T-helper 1 cell treated with Interleukin-12 subunit alpha and Interleukin-12 subunit beta and Interleukin-4 antibody, amounts not matched to agents 30 μg/mL and 1 μg/mL, for 36 hours (primary cell): ENCODE measurements around the gene BOC.
A peak's percentile ranks its signal among the peaks of the same experiment; 100 is the strongest.

Source experiments
- H3K27ac Mint-ChIP-seq: one replicate; pipeline ENCODE4 v1.8.0; 2021; ENCODE audit warnings: mild to moderate bottlenecking, mixed read lengths
- H3K27me3 Mint-ChIP-seq: one replicate; pipeline ENCODE4 v1.8.0; 2021; ENCODE audit warnings: low read depth, mixed read lengths
- H3K36me3 Mint-ChIP-seq: one replicate; pipeline ENCODE4 v1.8.0; 2021; ENCODE audit warnings: low read depth, mixed read lengths
- H3K4me1 Mint-ChIP-seq: one replicate; pipeline ENCODE4 v1.8.0; 2021; ENCODE audit warnings: low read depth, mixed read lengths
- H3K4me3 Mint-ChIP-seq: one replicate; pipeline ENCODE4 v1.8.0; 2021; ENCODE audit warnings: mild to moderate bottlenecking, moderate library complexity, mixed read lengths
- H3K9me3 Mint-ChIP-seq: one replicate; pipeline ENCODE4 v1.8.0; 2021; ENCODE audit warnings: mixed read lengths

Gene BOC

DNA sequence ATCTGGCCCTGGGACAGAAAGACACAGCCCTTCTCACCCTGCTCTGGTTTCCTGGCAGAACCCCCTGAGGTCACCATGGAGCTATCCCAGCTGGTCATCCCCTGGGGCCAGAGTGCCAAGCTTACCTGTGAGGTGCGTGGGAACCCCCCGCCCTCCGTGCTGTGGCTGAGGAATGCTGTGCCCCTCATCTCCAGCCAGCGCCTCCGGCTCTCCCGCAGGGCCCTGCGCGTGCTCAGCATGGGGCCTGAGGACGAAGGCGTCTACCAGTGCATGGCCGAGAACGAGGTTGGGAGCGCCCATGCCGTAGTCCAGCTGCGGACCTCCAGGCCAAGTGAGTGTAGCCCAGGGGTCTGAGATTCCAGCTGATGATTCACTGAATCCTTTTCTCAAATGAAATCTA is 61.7 kb downstream of the BOC start:
- Mint-ChIP-seq H3K9me3 (no peaks in the 10 kb centered on the region), H3K27ac (no peak overlapping the region), H3K4me3 (no peak overlapping the region), H3K36me3 (no peaks in the 10 kb centered on the region), H3K27me3 (no peaks in the 10 kb centered on the region), H3K4me1 (peaks cover 10% of the 10 kb centered on the region)

DNA sequence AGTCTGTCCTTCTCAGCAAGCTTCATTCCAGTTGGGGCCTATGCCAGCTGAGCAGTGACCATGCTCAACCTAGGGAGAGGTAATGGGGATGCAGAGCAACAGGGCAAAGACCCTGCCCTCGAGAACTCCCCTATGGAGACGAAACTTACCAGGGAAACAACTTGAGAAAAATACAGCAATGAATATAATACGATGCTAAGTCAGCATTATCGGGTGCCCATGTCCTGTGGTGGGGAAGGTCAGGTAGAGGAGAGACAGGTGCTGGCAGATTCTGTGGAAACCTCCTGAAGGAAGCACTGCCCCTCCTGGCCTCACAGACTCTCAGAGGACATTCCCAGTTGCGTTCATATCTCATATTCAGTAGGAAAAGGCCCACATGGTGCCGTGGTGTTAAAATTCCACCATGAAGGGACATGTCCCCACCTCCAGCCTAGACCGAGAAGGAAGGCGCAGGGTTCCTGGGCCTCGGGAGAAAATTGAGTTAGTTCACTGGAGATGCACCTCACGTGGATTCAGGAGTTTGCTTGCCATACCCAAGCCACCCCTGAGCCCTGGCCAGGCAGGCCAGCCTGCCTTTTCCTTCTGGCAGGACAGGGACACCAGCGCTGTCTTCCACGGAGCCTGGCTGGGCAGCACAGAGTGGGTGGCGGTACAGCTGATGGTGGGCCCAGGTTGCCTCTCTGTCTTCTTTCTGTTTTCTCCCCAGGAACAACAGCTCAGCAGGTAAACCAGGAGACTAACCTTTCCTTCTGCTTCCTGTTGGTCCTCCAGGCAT is 62.4 kb downstream of the BOC start:
- no peak overlapping the region for H3K27ac Mint-ChIP-seq
- H3K27me3 Mint-ChIP-seq, result no peaks in the 10 kb centered on the region
- no peaks in the 10 kb centered on the region for H3K36me3 Mint-ChIP-seq
- H3K4me1 Mint-ChIP-seq, result peaks cover 10% of the 10 kb centered on the region
- H3K9me3 Mint-ChIP-seq, result no peaks in the 10 kb centered on the region
- no peak overlapping the region for H3K4me3 Mint-ChIP-seq

DNA sequence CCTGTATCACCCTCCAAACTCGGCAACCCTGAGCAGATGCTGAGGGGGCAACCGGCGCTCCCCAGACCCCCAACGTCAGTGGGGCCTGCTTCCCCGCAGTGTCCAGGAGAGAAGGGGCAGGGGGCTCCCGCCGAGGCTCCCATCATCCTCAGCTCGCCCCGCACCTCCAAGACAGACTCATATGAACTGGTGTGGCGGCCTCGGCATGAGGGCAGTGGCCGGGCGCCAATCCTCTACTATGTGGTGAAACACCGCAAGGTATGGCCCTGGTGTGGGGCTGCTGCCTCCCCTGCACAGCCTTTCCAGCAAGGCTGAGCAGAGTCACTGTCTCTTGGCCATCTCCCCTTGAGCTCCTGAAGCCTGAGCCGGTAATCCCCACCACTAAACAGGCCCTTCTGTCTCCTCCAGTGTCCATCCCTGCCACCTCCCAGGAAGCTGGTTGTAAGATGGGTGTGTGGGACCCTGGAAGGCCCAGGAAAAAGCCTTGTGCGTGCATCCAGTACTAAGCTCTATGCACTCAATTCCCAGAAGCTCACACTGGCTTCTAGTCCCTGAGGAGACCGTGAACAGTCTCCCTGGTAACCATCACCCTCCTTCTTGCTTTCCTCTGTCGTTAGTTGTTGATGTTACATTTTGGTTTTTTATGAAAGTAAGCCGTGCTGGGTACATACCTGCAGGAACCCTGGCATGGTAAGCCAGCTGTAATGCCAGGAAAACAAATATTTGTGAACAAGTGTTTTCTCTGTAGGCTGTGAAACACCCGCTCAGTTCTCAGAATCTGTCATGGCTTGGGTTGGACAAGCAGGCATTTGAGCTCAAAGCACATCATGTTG is 63.3 kb downstream of the BOC start:
- no peak overlapping the region for H3K27ac Mint-ChIP-seq

DNA sequence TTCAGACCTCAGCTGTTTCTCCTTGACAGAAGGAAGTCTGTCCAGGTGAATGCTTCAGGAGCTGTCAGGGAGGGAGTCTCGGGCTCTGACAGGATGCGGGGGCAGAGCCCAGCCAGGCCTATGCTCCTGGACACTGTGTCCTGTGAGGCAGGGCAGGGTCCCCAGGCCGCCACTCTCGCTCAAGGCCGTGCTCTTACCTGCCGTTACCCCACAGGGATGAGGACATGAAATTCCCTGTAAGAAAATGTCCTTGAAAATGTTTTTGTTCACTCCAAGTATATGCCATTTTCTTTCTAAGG is 63.9 kb downstream of the BOC start:
- Mint-ChIP-seq H3K36me3 (no peaks in the 10 kb centered on the region), H3K4me1 (peaks cover 10% of the 10 kb centered on the region), H3K27ac (no peak overlapping the region), H3K27me3 (no peaks in the 10 kb centered on the region), H3K9me3 (no peaks in the 10 kb centered on the region), H3K4me3 (no peak overlapping the region)

More for the DNA sequence above, 63.3 kb downstream of the BOC start:
- Mint-ChIP-seq H3K36me3 (no peaks in the 10 kb centered on the region), H3K9me3 (no peaks in the 10 kb centered on the region), H3K27me3 (no peaks in the 10 kb centered on the region), H3K4me3 (no peak overlapping the region), H3K4me1 (peaks cover 10% of the 10 kb centered on the region)

DNA sequence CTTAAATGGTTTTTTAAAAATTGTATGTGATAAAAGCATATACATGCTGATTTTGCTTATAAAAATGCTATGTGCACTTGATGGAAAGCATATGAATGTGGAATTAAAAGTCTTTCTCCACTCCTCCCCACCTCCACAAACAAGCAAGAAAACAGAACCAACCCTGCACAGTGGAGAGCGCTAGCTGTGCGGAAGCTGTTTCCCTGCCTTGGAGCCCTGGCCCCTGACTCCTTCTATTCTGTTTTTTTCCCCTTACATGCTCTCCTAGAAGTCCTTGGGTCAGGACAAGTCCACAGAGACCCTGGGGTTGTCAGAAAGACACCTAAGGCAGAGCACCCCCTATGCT is 64.2 kb downstream of the BOC start:
- Mint-ChIP-seq H3K36me3 (no peaks in the 10 kb centered on the region), H3K27ac (no peak overlapping the region), H3K27me3 (no peaks in the 10 kb centered on the region), H3K4me1 (peaks cover 10% of the 10 kb centered on the region), H3K4me3 (no peak overlapping the region), H3K9me3 (no peaks in the 10 kb centered on the region)

DNA sequence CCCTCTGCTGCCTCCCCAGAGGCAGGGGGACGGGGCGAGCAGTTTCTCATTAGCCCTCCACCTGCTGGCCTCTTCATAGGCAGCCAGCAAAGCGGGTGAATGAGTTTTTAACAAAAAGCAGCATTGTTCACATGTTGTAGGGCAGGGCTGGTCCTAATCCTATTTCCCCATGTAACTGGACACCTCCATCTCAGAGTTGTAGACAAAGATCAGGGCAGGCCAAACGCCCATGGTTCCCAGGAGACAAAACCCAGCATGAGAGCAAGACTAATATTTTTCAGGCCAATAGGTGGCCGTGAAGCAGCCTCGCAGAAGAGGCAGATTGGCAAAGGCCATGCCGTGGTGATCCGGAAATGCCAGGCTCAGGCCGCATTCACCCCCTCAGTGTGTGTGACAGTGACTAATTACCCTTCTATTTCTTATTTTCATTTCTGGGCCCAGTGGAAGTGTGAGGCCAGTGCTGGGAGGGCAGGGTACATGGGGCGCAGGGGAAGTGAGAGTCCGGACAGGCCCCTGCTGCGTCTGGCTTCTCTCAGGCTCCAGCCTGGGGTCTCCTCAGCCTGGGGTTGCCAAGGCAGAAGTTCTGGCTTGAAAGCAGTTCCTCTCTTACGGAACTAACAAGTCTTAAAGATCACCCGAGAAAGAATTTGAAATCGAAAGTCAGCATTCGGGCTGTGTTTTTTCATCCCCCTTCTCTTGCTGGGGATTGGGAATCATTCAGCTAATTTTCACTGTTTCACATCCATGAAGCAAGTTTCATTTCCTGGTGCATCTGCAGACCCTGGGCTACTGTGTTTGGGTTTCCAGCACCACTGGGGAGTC is 64.8 kb downstream of the BOC start:
- Mint-ChIP-seq H3K9me3 (no peaks in the 10 kb centered on the region), H3K36me3 (no peaks in the 10 kb centered on the region), H3K4me3 (no peak overlapping the region), H3K27ac (peak overlapping the region; percentile 1), H3K4me1 (peaks cover 10% of the 10 kb centered on the region), H3K27me3 (no peaks in the 10 kb centered on the region)

DNA sequence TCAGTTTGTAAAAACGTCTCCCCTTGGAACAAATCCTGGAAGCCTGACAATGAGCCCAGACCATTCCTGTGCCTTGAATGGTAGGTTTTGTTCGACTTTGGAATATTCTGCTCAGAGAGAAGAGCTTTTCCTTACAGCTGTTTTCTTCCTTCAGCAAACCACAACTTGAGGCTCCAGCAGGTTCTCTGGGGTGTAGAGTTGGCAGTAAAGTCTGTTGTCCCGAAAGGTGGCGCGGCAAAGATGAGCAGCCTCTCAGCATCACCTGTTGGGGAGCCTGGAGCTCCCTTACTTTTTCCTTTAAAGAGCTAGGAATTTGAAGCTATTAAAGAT is 65.4 kb downstream of the BOC start:
- H3K4me3 Mint-ChIP-seq, result no peak overlapping the region
- H3K4me1 Mint-ChIP-seq, result peaks cover 10% of the 10 kb centered on the region
- H3K27ac Mint-ChIP-seq, result no peak overlapping the region

DNA sequence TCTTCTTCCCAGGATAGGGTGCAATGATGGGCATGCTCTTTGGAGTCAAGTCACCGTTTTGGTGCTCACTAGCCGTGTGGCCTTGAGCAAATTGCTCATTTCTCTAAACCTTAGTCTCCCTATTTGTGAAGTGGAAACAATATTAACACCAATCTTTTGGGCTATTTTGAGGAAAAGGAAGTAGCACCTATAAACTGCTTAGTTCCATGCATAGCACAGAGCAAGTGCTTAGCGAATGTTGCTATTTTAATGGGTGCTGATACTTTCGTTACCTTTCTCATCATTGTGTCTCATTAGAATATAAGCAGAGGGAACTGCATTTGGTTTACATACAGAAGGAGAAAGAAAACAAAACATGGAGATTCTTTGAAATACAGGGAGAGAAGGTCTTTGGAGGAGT is 66.1 kb downstream of the BOC start:
- H3K27me3 Mint-ChIP-seq, result no peaks in the 10 kb centered on the region
- H3K27ac Mint-ChIP-seq, result no peak overlapping the region
- H3K4me3 Mint-ChIP-seq, result no peak overlapping the region
- H3K4me1 Mint-ChIP-seq, result peaks cover 10% of the 10 kb centered on the region
- no peaks in the 10 kb centered on the region for H3K36me3 Mint-ChIP-seq
- no peaks in the 10 kb centered on the region for H3K9me3 Mint-ChIP-seq

More for the DNA sequence above, 65.4 kb downstream of the BOC start:
- Mint-ChIP-seq H3K9me3 (no peaks in the 10 kb centered on the region), H3K27me3 (no peaks in the 10 kb centered on the region), H3K36me3 (no peaks in the 10 kb centered on the region)

DNA sequence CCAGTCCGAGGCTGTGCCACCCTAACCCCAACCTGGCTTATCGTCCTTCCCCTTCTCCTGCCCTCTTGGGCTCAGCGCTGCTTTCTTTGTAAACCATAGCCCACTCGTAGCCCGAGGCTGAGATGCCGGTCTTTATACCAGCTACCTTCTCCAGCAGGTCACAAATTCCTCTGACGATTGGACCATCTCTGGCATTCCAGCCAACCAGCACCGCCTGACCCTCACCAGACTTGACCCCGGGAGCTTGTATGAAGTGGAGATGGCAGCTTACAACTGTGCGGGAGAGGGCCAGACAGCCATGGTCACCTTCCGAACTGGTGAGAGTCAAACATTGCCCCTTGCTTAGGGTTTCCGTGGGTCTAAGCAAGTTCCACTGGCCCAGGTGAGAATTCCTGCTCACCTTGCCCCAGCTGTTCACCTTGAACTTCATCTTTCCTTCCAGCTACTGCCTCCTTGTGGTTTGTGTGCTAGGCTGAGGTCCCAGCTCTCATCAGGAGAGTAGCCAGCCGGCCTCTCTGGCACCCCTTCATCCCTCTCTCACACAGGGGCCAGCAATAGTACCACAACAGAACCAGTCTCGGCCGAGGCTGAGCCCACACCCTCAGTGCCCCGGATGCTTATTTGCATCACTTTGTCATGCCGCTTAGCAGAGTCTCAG is 66.7 kb downstream of the BOC start:
- no peaks in the 10 kb centered on the region for H3K36me3 Mint-ChIP-seq
- H3K27ac Mint-ChIP-seq, result no peak overlapping the region
- H3K27me3 Mint-ChIP-seq, result no peaks in the 10 kb centered on the region

DNA sequence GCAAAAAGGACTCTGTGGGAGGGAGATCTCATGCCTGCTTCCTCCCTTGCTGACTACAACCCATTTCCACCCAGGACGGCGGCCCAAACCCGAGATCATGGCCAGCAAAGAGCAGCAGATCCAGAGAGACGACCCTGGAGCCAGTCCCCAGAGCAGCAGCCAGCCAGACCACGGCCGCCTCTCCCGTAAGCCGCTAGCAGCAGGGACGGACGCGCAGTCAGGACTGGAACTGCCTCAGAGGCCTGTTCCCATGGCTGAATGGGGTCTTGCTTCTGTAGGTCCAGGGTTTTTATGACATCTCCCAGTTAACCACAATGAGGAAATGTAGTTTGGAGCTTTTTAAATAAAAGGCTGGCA is 67.2 kb downstream of the BOC start:
- peaks cover 10% of the 10 kb centered on the region for H3K4me1 Mint-ChIP-seq
- no peak overlapping the region for H3K27ac Mint-ChIP-seq
- H3K36me3 Mint-ChIP-seq, result no peaks in the 10 kb centered on the region
- no peaks in the 10 kb centered on the region for H3K9me3 Mint-ChIP-seq
- no peak overlapping the region for H3K4me3 Mint-ChIP-seq
- no peaks in the 10 kb centered on the region for H3K27me3 Mint-ChIP-seq

More for the DNA sequence above, 66.7 kb downstream of the BOC start:
- H3K9me3 Mint-ChIP-seq, result no peaks in the 10 kb centered on the region
- no peak overlapping the region for H3K4me3 Mint-ChIP-seq
- H3K4me1 Mint-ChIP-seq, result peaks cover 10% of the 10 kb centered on the region

DNA sequence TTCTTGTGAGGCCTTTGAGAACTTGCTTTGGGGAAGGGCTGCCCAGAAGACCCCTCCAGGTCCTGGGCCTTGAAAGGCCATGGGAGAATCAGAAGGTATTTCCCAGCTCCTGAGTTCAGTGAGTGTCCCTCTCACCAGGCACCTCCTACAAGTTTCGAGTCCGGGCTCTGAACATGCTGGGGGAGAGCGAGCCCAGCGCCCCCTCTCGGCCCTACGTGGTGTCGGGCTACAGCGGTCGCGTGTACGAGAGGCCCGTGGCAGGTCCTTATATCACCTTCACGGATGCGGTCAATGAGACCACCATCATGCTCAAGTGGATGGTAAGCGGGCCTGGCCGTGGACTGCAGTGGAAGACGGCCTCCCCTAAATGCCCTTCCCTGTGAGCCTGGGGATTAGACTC is 68.3 kb downstream of the BOC start:
- Mint-ChIP-seq H3K27me3 (no peaks in the 10 kb centered on the region), H3K36me3 (no peaks in the 10 kb centered on the region)

DNA sequence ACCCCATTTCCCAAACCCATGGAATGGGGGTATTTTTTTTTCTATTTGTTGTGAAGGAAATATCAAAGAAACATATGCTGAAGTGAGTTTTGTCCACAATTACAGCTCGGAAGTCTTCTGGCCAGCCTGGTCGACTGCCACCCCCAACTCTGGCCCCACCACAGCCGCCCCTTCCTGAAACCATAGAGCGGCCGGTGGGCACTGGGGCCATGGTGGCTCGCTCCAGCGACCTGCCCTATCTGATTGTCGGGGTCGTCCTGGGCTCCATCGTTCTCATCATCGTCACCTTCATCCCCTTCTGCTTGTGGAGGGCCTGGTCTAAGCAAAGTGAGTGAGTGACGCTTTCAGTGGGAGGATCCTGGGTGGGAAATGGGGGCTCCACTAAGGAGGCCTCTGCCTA is 71.9 kb downstream of the BOC start:
- Mint-ChIP-seq H3K36me3 (no peaks in the 10 kb centered on the region), H3K9me3 (no peaks in the 10 kb centered on the region), H3K4me1 (no peaks in the 10 kb centered on the region), H3K27me3 (no peaks in the 10 kb centered on the region), H3K27ac (no peak overlapping the region), H3K4me3 (no peak overlapping the region)

More for the DNA sequence above, 68.3 kb downstream of the BOC start:
- Mint-ChIP-seq H3K4me3 (no peak overlapping the region), H3K9me3 (no peaks in the 10 kb centered on the region), H3K4me1 (peaks cover 10% of the 10 kb centered on the region), H3K27ac (no peak overlapping the region)

DNA sequence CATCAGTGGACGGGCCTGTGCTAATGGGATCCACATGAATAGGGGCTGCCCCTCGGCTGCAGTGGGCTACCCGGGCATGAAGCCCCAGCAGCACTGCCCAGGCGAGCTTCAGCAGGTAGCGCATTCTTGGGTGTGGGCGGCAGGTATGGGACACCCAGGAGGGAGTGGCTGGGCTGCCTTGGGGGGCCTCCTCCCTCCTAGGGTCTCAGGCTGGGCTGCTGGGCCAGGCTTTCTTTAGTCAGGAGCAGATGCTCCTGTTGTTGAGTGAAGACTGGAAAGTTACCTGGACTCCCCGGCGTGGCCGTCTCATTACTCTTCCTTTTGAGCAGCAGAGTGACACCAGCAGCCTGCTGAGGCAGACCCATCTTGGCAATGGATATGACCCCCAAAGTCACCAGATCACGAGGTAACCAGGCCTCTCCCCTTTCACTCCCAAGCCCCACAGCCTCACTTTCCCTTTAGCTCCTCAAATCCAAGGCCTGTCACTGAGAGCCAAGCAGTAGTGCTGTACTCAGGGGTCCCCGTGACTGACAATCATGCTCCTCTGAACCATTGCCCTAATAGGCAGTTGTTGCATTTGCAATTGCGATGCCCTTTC is 73.2 kb downstream of the BOC start:
- Mint-ChIP-seq H3K27me3 (no peaks in the 10 kb centered on the region), H3K4me1 (no peaks in the 10 kb centered on the region), H3K9me3 (no peaks in the 10 kb centered on the region), H3K27ac (no peak overlapping the region), H3K4me3 (no peak overlapping the region), H3K36me3 (no peaks in the 10 kb centered on the region)

DNA sequence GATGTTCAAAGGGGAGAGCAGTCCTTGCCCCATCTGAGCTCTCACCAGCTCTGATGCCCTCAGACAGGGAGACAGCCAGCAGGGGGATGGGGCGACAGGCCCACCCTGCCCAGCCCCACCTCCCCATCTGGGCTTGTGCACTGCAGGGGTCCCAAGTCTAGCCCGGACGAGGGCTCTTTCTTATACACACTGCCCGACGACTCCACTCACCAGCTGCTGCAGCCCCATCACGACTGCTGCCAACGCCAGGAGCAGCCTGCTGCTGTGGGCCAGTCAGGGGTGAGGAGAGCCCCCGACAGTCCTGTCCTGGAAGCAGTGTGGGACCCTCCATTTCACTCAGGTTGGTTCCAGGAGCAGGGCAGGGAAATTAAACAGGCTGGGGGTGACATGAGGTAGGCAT is 73.9 kb downstream of the BOC start:
- H3K4me3 Mint-ChIP-seq, result no peak overlapping the region
- H3K9me3 Mint-ChIP-seq, result no peaks in the 10 kb centered on the region
- H3K4me1 Mint-ChIP-seq, result no peaks in the 10 kb centered on the region
- H3K36me3 Mint-ChIP-seq, result no peaks in the 10 kb centered on the region
- no peaks in the 10 kb centered on the region for H3K27me3 Mint-ChIP-seq
- no peak overlapping the region for H3K27ac Mint-ChIP-seq
